ENCODE data around the gene SSTR4.

SSTR4 gene

DNA sequence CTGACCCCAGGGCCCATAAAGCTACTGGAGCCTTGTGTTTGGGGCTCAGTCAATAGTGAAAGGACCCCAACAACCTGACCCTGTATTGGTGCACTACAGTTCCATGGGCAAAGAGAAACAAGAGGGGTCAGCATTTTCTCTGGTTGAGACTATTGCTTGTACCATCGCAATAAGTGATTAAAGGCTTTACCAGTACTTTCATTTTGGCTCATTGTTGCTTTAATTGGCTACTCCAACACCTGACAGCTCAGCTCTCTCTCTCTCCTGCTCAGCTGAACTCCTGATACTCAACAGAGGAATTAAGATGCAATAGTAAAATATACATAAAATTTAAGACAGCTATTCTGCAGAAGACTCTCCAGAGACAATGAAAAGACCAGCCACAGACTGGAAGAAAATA is 33.2 kb downstream of the SSTR4 start:
- no peaks in the 10 kb centered on the region for H3K36me3 ChIP-seq (ENCODE audit: insufficient read depth, low read length)
- no peak overlapping the region for H2AFZ ChIP-seq (ENCODE audit: low read length)
- H3K4me3 ChIP-seq (ENCODE audit: low read length, poor library complexity, severe bottlenecking): no peak overlapping the region
- no peak for TF ChIP-seq EZH2phosphoT487 (IDR thresholded peaks at IDR 0.05; ENCODE audit: borderline replicate concordance)
- TF ChIP-seq, protein P1, sequence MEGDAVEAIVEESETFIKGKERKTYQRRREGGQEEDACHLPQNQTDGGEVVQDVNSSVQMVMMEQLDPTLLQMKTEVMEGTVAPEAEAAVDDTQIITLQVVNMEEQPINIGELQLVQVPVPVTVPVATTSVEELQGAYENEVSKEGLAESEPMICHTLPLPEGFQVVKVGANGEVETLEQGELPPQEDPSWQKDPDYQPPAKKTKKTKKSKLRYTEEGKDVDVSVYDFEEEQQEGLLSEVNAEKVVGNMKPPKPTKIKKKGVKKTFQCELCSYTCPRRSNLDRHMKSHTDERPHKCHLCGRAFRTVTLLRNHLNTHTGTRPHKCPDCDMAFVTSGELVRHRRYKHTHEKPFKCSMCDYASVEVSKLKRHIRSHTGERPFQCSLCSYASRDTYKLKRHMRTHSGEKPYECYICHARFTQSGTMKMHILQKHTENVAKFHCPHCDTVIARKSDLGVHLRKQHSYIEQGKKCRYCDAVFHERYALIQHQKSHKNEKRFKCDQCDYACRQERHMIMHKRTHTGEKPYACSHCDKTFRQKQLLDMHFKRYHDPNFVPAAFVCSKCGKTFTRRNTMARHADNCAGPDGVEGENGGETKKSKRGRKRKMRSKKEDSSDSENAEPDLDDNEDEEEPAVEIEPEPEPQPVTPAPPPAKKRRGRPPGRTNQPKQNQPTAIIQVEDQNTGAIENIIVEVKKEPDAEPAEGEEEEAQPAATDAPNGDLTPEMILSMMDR (conservative IDR thresholded peaks at IDR 0.05; ENCODE audit: low read length): no peak
- H4K20me1 ChIP-seq (ENCODE audit: insufficient read depth, low read length, poor library complexity, severe bottlenecking): no peaks in the 10 kb centered on the region
- no peaks in the 10 kb centered on the region for H3K79me2 ChIP-seq (ENCODE audit: insufficient read depth, low read length)
- no peak overlapping the region for H3K9ac ChIP-seq (ENCODE audit: low read depth, low read length, poor library complexity, severe bottlenecking)
- no peak overlapping the region for H3K4me2 ChIP-seq (ENCODE audit: low read depth, low read length, poor library complexity, severe bottlenecking)
- H3F3A ChIP-seq (ENCODE audit: low read depth): no peaks in the 10 kb centered on the region
- H3K9me2 ChIP-seq (replicated peaks; ENCODE audit: low read depth, low read length): no peaks in the 10 kb centered on the region
- no peaks in the 10 kb centered on the region for H3K27me3 ChIP-seq (ENCODE audit: insufficient read depth, low read length, poor library complexity, severe bottlenecking)
- no peaks in the 10 kb centered on the region for H3K4me1 ChIP-seq (ENCODE audit: insufficient read depth, low read length, poor library complexity, severe bottlenecking)
- no peaks in the 10 kb centered on the region for H3K9me3 ChIP-seq (ENCODE audit: insufficient read depth, low read depth, low read length)

DNA sequence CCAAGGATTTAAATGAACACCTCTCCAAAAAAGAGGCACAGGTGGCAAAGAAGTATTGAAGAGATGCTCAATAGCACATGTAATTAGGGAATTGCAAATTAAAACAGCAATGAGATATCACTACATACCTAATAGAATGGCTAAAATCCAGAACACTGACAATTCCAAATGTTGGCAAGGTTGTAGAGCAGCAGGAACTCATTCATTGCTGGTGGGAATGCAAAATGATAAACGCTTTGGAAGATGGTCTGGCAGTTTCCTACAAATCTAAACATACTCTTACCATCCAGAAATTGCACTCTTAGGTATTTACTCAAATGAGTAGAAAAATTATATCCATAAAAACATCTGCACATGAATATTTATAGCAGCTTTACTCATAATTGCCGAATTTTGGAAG is 34.0 kb downstream of the SSTR4 start:
- Histone ChIP-seq H3K27me3 (ENCODE audit: insufficient read depth, low read length, poor library complexity, severe bottlenecking) (no peaks in the 10 kb centered on the region), H4K20me1 (ENCODE audit: insufficient read depth, low read length, poor library complexity, severe bottlenecking) (no peaks in the 10 kb centered on the region), H3K9me3 (ENCODE audit: insufficient read depth, low read depth, low read length) (no peaks in the 10 kb centered on the region), H3K79me2 (ENCODE audit: insufficient read depth, low read length) (no peaks in the 10 kb centered on the region), H3F3A (ENCODE audit: low read depth) (no peaks in the 10 kb centered on the region), H3K4me1 (ENCODE audit: insufficient read depth, low read length, poor library complexity, severe bottlenecking) (no peaks in the 10 kb centered on the region), H3K36me3 (ENCODE audit: insufficient read depth, low read length) (no peaks in the 10 kb centered on the region), H2AFZ (ENCODE audit: low read length) (no peak overlapping the region), H3K4me3 (ENCODE audit: low read length, poor library complexity, severe bottlenecking) (no peak overlapping the region), H3K9ac (ENCODE audit: low read depth, low read length, poor library complexity, severe bottlenecking) (no peak overlapping the region), H3K4me2 (ENCODE audit: low read depth, low read length, poor library complexity, severe bottlenecking) (no peak overlapping the region), H3K9me2 (replicated peaks; ENCODE audit: low read depth, low read length) (no peaks in the 10 kb centered on the region)
- TF ChIP-seq, protein P1 (conservative IDR thresholded peaks at IDR 0.05; ENCODE audit: low read length): no peak
- no peak for TF ChIP-seq EZH2phosphoT487 (IDR thresholded peaks at IDR 0.05; ENCODE audit: borderline replicate concordance)

DNA sequence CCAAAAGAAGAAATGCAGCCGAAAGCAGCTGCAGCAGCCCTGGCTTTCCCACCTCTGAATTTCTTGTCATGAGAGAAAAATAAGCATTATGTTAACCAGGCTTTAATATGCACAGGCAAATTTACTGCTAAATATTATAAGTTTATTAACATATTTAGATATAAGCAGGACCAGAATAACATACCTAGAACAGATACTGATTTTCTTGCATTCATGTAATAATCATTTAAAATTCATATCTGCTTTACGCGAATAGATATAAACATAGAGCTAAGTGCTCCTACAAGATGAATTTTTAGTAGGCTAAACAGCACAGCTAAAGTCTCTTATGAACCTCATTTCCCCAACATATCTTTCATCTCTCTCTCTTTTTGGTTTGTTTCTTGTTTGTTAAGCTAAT is 36.3 kb downstream of the SSTR4 start:
- no peak for TF ChIP-seq EZH2phosphoT487 (IDR thresholded peaks at IDR 0.05; ENCODE audit: borderline replicate concordance)
- TF ChIP-seq, protein P1 (conservative IDR thresholded peaks at IDR 0.05; ENCODE audit: low read length): no peak
- no peaks in the 10 kb centered on the region for H3F3A ChIP-seq (ENCODE audit: low read depth)
- no peaks in the 10 kb centered on the region for H3K27me3 ChIP-seq (ENCODE audit: insufficient read depth, low read length, poor library complexity, severe bottlenecking)
- H3K9ac ChIP-seq (ENCODE audit: low read depth, low read length, poor library complexity, severe bottlenecking): no peak overlapping the region
- H3K36me3 ChIP-seq (ENCODE audit: insufficient read depth, low read length): no peaks in the 10 kb centered on the region
- no peaks in the 10 kb centered on the region for H3K9me2 ChIP-seq (replicated peaks; ENCODE audit: low read depth, low read length)
- no peak overlapping the region for H2AFZ ChIP-seq (ENCODE audit: low read length)
- no peaks in the 10 kb centered on the region for H4K20me1 ChIP-seq (ENCODE audit: insufficient read depth, low read length, poor library complexity, severe bottlenecking)
- H3K4me2 ChIP-seq (ENCODE audit: low read depth, low read length, poor library complexity, severe bottlenecking): no peak overlapping the region
- no peak overlapping the region for H3K4me3 ChIP-seq (ENCODE audit: low read length, poor library complexity, severe bottlenecking)
- no peaks in the 10 kb centered on the region for H3K79me2 ChIP-seq (ENCODE audit: insufficient read depth, low read length)
- no peaks in the 10 kb centered on the region for H3K4me1 ChIP-seq (ENCODE audit: insufficient read depth, low read length, poor library complexity, severe bottlenecking)
- no peaks in the 10 kb centered on the region for H3K9me3 ChIP-seq (ENCODE audit: insufficient read depth, low read depth, low read length)
